HG02885 (cell line): ENCODE measurements around the gene CD83.

Experiments used
- ATAC-seq: cut with Tn5 transposase; IDR thresholded peaks from one replicate; pipeline ENCODE4 v1.9.1; 2021; ENCODE audit warnings: mild to moderate bottlenecking; ENCODE audit not compliant: unreplicated experiment, poor library complexity

The CD83 gene

DNA sequence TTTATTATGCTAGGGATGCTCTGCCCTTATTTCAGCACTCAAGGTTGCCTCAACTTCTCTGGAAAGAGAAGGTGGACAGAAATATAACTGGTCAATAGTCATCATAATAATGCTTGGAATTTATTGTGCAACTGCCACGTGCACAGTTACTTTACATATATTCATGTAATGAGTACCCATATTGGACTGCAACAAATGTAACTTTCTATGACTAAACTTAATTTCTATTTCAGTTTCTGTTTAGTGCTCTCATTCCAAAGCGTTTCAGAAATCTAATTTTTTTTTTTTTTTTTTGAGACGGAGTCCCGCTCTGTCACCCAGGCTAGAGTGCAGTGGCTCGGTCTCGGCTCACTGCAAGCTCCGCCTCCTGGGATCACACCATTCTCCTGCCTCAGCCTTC is 28.3 kb upstream of the CD83 start:
- ATAC-seq = peak; percentile 56

DNA sequence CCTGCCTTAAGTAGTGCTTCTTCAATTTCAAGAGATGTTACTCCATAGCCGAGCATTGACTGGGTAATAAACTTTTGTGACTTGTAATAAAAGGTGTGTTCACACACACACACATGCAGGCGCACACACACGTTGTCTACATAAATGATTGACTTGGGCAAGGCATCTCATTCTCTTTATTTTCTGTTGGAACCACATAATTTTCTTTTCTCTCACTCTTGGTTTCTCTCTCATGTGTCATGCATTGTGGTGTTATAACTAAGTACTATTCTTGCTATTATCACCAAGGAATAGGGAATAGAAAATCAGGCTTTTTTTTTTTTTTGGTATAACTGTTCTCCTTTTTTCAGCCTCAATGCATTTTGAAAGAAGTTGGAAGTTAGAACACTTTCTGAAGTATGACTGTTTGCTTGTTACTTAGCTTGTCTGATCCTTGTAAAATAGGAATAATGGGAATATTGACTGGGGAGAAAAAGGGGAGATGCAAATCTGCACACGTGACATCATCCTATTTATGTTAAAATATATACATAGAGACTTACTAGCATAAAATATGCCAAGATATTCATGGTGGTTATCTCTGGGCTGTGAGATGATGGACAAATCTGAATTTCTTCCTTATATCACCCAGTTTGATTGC is 26.1 kb upstream of the CD83 start:
- ATAC-seq = no peak

DNA sequence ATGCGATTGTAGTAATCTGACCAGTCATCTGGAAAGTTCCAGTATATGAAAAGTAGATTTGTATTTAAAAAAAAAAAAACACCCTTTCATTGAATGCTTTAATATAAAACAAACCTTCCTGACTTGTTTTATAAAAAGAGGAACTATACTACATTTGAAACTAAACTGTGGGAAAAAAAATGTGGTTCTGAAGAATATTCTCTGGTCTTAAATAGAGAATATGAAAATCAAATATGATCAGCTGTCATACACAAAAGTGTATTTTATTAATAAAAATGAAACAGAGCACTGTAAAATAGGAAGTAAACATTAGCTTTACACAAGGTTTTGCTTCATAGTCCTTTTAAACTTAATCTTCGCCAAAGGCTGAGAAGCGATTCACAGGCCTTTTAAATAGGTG is 25.3 kb upstream of the CD83 start:
- no peak for ATAC-seq

DNA sequence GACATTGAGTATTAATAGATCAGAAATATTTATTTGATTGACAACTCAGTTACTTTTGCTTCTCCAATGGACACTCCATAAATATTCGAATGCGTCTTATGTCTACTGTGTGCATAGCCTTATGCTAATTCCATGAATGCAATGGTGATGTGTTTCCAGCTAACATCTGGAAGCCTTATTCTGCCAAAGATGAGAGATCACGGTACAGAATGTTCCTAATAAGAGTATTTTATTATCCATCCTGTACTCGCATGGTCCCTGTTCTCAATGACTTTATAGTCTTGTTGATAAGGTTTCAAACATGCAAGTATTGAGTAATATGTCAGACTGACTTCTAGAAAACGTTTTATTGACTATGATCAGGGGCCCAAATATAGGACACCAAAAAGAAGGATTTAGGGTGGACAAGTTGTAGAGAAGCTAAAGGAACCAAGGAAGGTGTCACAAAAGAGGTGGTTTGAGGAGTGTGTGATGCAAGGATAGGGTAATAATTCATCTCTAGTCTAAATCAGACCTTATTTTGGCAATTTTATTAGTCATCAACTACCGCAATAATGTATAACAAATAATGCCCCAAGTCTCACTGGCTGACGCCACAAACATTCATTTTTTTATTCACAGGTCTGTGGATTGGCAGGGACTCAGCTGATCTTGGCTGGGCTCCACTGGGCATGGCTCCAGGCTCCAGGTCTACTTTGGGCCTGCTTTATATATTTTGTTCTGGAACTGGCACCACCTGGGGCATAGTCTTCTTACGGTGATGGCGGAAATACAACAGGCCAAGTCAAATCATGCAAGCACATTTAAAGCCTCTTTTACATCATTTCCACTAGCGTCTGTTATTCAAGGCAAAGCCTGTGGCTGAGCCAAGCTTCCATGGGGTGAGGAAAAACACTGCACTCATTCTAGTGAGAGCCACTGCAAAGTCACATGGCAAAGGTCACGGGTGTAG is 24.5 kb upstream of the CD83 start:
- no peak for ATAC-seq

DNA sequence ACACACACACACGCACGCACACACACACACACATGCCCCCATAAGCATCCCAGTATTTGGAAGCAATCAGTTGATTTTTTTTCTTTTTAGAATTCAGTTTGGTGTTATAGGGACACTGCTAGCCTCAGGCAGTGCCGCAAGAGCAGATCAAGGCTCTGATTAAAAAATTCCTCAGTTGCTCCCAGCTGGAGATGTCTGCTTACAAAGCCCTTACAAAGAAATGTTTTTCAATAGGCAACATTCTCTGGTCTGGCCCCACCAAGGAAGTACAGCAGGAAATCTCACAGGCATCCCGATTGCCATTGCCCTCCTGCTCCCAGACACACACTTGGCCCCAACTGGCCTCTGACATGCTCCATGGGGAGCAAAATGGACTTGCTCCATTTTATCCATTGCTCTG is 22.9 kb upstream of the CD83 start:
- no peak for ATAC-seq

DNA sequence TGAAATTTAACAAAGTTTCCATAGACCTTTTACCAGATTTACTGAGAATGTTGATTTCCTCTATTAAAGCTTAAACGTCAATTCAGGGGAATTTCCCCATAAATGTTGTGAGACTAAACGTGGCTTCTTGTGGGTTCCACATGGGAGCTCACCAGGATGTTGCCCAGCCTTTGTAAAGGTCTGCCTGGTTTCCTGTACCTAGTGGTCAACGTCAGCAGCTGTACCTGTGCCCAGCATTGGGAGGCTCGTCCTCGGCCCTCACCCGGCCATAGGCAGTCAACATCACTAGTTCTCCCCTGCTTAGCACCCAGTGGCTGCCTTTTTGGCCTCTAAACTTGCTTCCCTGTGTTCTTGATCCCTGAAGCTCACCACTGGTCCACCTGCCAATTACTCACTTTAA is 22.1 kb upstream of the CD83 start:
- peak; percentile 54 for ATAC-seq

DNA sequence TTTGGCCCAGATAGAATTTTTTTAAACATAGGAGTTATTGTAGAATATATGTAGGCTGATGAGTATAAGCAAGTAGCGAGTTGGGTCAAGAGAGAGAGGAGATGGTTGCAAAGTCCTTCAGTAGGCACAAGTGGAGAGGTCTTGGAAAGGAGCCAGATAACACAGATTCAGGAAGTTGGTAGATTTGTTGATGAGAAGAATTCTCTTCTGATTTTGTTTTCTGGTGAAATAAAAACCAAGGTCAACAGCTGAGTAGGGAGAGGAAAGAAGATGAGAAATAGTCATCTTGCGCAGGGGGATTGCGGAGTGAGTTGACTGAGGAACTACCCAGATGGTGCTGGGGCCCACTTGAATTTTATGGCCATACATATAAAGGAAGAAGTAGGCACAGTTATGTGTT is 17.4 kb upstream of the CD83 start:
- ATAC-seq = no peak

DNA sequence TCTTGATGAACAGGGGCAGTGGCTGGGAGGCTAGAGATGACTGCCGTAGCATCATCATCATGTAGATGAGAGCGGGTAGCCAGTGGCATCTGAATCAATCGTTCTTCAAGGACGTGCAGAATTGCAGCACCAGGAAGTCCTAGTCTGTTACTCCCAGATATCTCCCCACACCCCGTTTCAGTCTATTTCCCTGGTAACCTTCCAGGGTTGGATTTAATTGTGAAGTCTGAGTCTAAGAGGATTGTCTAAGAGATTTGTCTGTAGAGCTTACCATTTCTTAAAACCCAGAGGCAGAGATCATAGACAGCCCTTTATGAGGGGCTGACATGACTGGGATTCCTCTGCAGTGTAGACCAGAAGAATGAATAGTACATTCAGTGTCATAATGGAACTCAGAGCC is 16.6 kb upstream of the CD83 start:
- no peak for ATAC-seq

DNA sequence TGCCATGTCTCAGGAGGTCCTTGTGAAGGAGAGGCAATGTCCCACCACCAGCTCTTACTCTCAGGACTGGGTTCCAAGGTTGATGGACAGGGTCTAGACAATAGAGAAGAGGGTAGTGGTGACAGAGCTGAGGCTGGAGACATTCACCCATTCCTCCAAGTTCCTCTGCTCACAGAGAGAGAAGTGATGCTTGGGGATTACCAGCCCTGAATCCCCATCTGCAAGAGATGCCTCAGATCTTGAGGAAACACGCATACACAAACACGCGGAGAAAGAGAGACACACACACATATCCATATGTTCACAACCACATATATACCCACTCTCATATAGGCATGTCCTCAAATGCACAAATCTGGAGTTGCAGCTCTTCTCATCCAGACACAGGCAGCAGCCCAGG is 15.2 kb upstream of the CD83 start:
- no peak for ATAC-seq

DNA sequence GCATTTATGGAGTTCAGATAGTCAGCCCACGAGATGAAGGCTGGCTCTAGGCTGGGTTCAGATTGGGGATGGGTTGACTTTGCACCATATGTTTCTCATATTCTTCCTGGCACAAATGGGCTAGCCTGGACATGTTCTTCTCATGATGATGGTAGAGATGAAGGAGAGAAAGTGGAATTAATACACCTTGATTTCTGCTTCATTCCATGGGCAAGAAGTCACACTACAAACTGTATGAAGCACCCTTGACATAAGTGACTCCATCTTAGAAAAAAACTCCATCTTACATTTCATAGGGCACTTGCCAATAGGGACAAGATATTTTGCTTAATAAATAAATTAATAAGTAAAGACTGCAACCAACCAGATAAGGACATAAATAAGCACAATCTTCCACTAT is 12.0 kb upstream of the CD83 start:
- no peak for ATAC-seq

DNA sequence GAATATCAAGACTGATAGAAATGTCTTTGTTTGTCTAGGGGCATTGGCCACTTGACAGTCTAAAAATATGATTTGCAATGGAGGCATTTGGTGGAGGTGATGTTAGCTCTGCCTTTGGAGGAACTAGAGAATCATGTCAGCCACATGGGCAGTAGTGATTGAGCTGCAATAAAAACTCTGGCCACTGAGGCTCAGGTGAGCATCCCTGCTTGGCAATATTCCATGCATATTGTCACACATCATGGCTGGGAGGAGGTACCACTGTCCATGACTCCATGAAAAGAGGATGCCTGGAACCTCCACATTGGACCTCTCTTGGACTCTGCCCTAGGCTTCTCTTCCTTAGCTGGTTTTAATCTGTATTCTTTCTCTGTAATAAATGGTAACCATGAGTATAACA is 10.6 kb upstream of the CD83 start:
- no peak for ATAC-seq

DNA sequence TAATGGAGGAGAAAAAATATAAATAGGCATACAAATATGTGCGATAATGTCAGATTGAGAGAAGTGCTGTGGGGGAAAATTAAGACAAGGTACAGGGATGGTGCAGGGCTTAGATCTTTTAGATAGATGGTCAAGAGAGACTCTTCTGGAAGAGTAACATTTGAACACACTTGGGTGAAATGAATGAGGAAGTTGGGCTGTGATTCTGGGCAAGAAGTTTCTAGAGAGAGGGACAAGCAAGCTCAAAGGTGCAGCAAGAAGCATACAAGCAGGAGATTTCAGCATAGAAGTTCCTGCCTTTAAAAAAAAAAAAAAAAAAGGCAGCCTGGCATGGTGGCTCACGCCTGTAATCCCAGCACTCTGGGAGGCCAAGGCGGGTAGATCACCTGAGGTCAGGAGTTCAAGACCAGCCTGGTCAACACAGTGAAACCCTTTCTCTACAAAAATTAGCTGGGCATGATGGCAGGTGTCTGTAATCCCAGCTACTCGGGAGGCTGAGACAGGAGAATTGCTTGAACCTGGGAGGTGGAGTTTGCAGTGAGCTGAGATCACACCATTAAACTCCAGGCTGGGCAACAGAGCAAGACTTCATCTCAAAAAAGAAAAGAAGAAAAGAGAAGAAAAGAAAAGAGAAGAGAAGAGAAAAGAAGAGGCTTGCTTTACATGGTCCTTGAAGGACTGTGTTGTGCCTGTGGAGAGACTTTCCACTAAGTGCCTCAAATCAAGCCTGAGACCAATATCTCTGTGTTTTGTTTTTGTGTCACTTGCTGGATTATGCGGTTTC is 9.7 kb upstream of the CD83 start:
- no peak for ATAC-seq

DNA sequence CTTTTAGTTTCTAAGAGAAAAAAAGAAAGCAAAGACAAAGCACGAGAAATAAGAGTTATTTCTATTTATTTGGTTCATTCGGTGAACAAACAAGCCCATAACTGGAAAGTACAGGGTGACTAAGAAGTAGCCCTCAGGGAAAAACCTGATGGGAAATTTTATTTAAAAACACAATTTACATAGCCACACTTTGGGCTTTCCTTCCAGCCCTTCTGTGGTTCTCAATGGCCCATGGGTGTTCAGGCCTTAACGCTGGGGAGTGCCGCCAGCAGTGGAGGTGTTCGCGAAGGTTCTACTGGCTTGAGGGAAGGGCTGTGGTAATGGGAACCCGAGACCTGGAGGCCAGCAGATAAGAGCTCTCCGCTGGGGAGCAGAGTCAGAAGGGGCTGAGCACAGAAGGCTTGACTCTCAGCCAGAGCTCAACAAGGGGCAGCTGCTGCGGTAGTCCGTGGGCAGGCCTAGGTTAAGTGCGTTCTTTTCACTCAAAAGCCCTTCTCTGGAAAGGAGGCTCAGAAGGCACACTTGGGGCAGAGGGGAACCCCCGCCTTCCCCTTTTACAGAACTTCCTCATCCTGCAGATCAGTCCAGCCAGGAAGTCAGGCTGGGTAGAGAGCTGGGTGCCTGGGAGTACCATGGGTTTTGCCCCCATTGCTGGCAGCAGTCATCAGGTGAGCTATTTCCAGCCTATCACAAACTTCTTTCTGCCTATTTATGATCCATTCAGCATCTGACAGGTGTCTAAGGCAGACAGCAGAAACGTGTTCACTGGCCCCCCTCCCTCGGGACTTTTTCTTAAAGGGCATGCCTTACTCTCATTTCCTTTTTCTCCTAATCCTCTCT is 8.8 kb upstream of the CD83 start:
- peak; percentile 71 for ATAC-seq

DNA sequence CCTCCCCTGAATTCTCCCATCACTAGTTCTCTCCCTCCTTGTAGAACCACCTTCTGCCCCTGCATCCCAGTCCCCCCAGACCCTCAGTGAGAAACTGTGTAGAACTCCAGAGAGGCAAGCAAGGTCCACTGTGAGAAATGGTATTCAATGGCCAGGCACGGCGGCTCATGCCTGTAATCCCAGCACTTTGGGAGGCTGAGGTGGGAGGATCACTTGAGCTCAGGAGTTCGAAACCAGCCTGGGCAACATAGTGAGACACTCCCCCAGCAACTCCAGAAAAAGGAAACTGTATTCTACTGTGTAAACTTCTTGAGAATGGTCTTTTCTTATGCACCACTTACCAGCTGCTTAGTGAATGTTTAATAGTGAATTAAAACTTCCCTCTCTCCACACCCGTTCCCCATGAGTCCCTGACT is 8.2 kb upstream of the CD83 start:
- ATAC-seq = peak; percentile 8

DNA sequence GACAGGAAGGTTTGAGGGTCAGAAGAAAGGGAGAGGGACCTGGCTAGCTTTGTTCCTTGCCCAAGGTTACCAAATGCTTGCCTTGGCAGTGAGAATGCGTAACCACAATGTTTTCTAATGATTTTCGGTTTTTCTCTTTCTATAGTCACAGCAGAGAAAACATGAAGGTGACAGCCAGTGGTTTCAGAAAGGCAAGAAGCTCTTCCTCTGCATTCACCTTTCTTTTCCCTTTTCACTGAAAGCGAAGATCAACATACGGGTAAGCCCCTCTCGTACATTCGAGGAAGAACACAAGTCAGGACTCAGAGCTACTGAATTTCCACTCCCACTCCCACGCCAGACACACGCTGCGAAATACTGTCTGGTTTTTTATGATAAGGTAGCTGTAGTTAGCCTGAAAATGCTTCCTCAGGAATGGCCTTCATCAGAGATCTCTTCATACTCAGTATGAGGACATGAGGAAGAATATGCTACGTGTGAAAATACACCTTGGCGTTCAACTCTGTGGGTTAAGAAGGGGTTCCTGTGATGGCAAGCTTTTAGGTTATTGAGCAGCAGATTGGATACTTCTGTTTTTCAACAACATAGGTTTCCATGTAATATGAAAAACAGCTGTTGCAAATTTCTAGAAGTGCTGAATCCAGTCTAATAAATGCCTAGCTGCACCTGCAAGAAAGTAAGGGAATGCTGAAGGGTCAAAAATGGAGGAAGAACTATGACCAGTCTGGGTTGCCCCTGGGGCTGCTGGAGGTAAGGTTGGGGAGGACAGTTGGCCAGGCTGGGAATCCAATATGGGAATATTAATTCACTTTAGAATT is 7.4 kb upstream of the CD83 start:
- ATAC-seq = peak; percentile 46

DNA sequence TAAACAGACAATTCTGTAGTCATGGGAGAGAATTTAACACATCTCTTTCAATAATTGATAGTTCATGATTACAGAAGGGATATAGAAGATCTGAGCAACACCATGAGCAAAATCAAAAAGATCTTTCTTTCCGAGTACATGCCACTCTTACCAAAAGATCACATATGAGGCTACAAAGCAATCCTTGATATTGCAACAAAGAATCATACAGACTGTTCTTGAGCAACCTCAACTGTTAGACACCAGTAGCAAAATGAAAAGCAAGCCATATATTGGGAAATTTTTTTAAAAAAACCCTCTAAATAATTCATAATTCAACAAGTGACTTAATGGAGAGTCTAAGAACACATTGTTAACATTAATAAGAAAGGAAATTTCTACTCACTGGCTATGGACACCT is 3.6 kb upstream of the CD83 start:
- no peak for ATAC-seq

DNA sequence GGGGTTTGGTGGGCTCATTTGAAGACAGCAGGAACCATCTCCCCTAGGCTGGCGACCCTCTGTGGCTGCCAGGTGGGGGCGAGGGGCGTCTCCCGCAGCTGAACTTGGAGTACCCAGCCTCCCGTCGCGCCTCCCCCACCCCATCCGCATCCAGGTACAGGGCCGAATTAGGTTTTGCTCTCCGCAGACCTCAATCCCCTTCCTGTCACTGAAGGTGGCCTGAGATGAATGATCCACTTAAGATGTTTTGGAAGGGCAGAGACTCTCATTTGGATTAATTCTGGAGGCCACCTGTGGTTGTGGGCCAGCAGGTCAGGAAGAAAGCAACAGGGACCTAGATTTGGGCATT is 493 bp downstream of the CD83 start:
- ATAC-seq = peak; percentile 18

DNA sequence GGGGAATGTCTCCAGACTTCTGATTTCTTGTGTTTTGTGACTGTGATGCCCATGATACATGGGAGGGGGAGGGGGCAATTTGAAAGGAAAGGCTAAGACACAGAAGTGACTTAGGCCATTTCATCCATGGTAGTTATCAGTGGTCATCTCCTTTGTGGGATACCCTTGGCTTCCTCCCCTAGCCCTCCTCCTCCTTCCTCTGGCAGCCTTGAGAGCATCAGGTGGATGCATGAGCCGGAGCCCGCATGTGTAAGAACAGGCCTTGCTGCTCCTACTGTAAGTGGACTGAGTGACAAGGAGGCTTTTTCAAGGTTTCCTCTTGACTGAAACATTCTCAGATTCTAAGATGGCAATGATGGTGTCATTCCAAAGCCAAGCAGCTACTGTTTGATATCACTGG is 874 bp downstream of the CD83 start:
- no peak for ATAC-seq

DNA sequence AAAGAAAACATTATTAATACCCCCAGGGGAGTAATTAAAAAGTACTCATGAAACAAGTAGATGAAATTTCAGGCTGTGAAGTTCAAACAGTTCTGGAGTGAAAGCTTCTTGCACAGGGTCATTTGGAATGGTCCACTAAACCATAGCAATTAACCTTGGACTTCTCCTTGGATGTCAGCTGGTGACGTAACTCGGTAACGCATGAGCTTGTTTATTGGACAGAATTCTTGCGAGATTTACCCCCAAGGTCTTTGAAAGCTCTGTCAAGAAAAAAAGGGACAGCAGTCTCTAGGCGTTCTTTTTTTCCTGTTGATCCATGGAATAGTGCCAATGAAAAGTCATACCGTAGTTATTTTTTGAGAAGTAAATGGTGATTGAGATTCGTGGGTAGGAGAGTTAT is 2.2 kb downstream of the CD83 start:
- no peak for ATAC-seq

DNA sequence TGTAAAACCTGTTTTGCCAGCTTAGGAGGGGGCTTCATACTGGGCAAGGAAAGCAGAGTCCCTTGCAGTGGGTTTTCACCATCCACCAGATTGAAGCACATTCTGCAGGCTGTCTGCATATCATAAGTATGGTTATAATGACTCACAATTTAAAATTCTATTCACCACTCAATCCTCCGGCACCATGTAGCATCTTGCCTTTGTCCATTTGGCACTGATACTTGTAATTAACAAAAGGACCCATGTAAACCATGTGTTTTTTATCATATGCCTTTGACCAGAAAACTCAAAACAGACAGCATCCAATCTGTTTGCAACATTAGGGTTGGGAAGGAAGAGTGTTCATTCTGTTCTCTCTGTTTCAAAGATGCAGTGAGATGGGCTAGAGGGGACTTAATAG is 3.0 kb downstream of the CD83 start:
- no peak for ATAC-seq
